Liver (tissue), 9 donors: Measurements from ENCODE around the gene MEIOB. TPM values are rescaled to one million over a fixed set of nuclear protein-coding genes. Genes with fewer than 3 reads are reported as not detected.

Experiments used
- DNase-seq: peaks from one replicate; pipeline ENCODE4 v3.0.0-alpha.2; 2017; ENCODE audit warnings: low spot score
- H3K27ac ChIP-seq, 2 donors: one replicate each; pipeline ENCODE4 v1.7.0; 2013; ENCODE audit warnings: inconsistent platforms in 2 of 2, low read length in 2 of 2, control low read depth in 1 of 2, low read depth in 1 of 2, mild to moderate bottlenecking in 1 of 2
- H3K27me3 ChIP-seq, 4 donors: one replicate each; pipeline versions ENCODE4 v1.6.1 to v1.7.0; 2013; ENCODE audit warnings: low read length in 3 of 4, inconsistent platforms in 1 of 4, mild to moderate bottlenecking in 1 of 4, moderate library complexity in 1 of 4; ENCODE audit not compliant: control insufficient read depth in 4 of 4, insufficient read depth in 4 of 4
- H3K36me3 ChIP-seq, 4 donors: one replicate each; pipeline versions ENCODE4 v1.6.1 to v1.7.0; 2013; ENCODE audit warnings: low read length in 3 of 4, mild to moderate bottlenecking in 3 of 4, low read depth in 1 of 4, moderate library complexity in 1 of 4; ENCODE audit not compliant: control insufficient read depth in 4 of 4, insufficient read depth in 3 of 4
- H3K4me1 ChIP-seq, 4 donors: one replicate each; pipeline versions ENCODE4 v1.6.1 to v1.7.0; 2013; ENCODE audit warnings: low read length in 3 of 4, mild to moderate bottlenecking in 3 of 4, moderate library complexity in 1 of 4; ENCODE audit not compliant: control insufficient read depth in 4 of 4, insufficient read depth in 4 of 4
- H3K4me3 ChIP-seq, 3 donors: one replicate each; pipeline versions ENCODE4 v1.6.1 to v1.7.0; 2013; ENCODE audit warnings: low read length in 3 of 3, control low read depth in 1 of 3, low read depth in 1 of 3, mild to moderate bottlenecking in 1 of 3
- H3K9ac ChIP-seq, 2 donors: one replicate each; pipeline ENCODE4 v1.7.0; 2013; ENCODE audit warnings: low read length in 2 of 2, mild to moderate bottlenecking in 2 of 2, moderate library complexity in 2 of 2, control low read depth in 1 of 2, low read depth in 1 of 2
- H3K9me3 ChIP-seq, 4 donors: one replicate each; pipeline versions ENCODE4 v1.6.1 to v1.7.0; 2013; ENCODE audit warnings: low read length in 3 of 4; ENCODE audit not compliant: control insufficient read depth in 4 of 4
- ATF3 ChIP-seq: IDR thresholded peaks from 2 replicates; pipeline ENCODE4 v1.6.1; 2016; ENCODE audit warnings: antibody characterized with exemption
- EGR1 ChIP-seq, 2 donors: IDR thresholded peaks; 2 replicates each; pipeline ENCODE4 v1.6.1; 2016 to 2018; ENCODE audit warnings: antibody characterized with exemption in 2 of 2, low read depth in 2 of 2
- FOXA1 ChIP-seq: IDR thresholded peaks from 2 replicates; pipeline ENCODE4 v1.6.1; 2016; ENCODE audit warnings: antibody characterized with exemption
- FOXA2 ChIP-seq: IDR thresholded peaks from 2 replicates; pipeline ENCODE4 v1.6.1; 2016; ENCODE audit warnings: antibody characterized with exemption
- GABPA ChIP-seq, 2 donors: IDR thresholded peaks in 1 of 2; conservative IDR thresholded peaks in 1 of 2; 2 replicates each; pipeline ENCODE4 v1.6.1; 2016; ENCODE audit warnings: antibody characterized with exemption in 2 of 2, mild to moderate bottlenecking in 1 of 2, moderate library complexity in 1 of 2
- HNF4A ChIP-seq, 2 donors: conservative IDR thresholded peaks; 2 replicates each; pipeline ENCODE4 v1.6.1; 2016; ENCODE audit warnings: antibody characterized with exemption in 2 of 2, mild to moderate bottlenecking in 2 of 2
- HNF4G ChIP-seq: IDR thresholded peaks from 2 replicates; pipeline ENCODE4 v1.6.1; 2016; ENCODE audit warnings: antibody characterized with exemption
- JUND ChIP-seq, 2 donors: IDR thresholded peaks; 2 replicates each; pipeline ENCODE4 v1.6.1; 2016; ENCODE audit warnings: antibody characterized with exemption in 2 of 2
- MAX ChIP-seq: IDR thresholded peaks from 2 replicates; pipeline ENCODE4 v1.6.1; 2016; ENCODE audit warnings: antibody characterized with exemption
- NR2F2 ChIP-seq: IDR thresholded peaks from 2 replicates; pipeline ENCODE4 v1.6.1; 2016; ENCODE audit warnings: antibody characterized with exemption
- RAD21 ChIP-seq, 2 donors: IDR thresholded peaks; 2 replicates each; pipeline ENCODE4 v1.6.1; 2016; ENCODE audit warnings: antibody characterized with exemption in 2 of 2, mild to moderate bottlenecking in 2 of 2
- REST ChIP-seq: IDR thresholded peaks from 2 replicates; pipeline ENCODE4 v1.6.1; 2016; ENCODE audit warnings: antibody characterized with exemption, mild to moderate bottlenecking
- RXRA ChIP-seq, 2 donors: IDR thresholded peaks; 2 replicates each; pipeline ENCODE4 v1.6.1; 2017 to 2018; ENCODE audit warnings: antibody characterized with exemption in 2 of 2, mild to moderate bottlenecking in 1 of 2
- SP1 ChIP-seq: IDR thresholded peaks from 2 replicates; pipeline ENCODE4 v1.6.1; 2018; ENCODE audit warnings: antibody characterized with exemption, mild to moderate bottlenecking
- TAF1 ChIP-seq: conservative IDR thresholded peaks from 2 replicates; pipeline ENCODE4 v1.6.1; 2016; ENCODE audit warnings: antibody characterized with exemption, mild to moderate bottlenecking
- YY1 ChIP-seq: IDR thresholded peaks from 2 replicates; pipeline ENCODE4 v1.6.1; 2016; ENCODE audit warnings: antibody characterized with exemption, mild to moderate bottlenecking
- WGBS: extraction: QIAGEN DNeasy Blood & Tissue Kit; methylation state at CpG from one replicate; pipeline ENCODE4 v1.1.7; 2013; 5-methylcytosine and 5-hydroxymethylcytosine counted together
- polyA plus RNA-seq, 2 donors: library from polyadenylated mRNA; stranded (reverse) in 1 of 2; unstranded in 1 of 2; fragments of 200-250 nt in 1 of 2; fragments of >200 nt in 1 of 2; fragmentation: Nextera tagmentation in 1 of 2; extraction: Ambion mirVana in 1 of 2; gene quantifications; one replicate each; pipeline versions ENCODE4 v1.2.1 to v1.2.3, GENCODE V29; 2013 to 2015
- total RNA-seq, 2 donors: library from RNA; depleted of rRNA; stranded (reverse); fragments of >200 nt; gene quantifications; one replicate each; pipeline ENCODE4 v1.2.3, GENCODE V29; 2014
- TF ChIP-seq, protein P1 (sequence below): IDR thresholded peaks from 2 replicates; pipeline ENCODE4 v1.6.1; 2016; ENCODE audit warnings: antibody characterized with exemption
- donor health status: healthy.
- donor health status: healthy.
- donor health status: healthy.
- donor health status: healthy.
- donor health status: healthy.

Gene MEIOB
- total and polyA plus RNA-seq, 4 donors = 0.33 to 2.2 TPM; not detected in 2

DNA sequence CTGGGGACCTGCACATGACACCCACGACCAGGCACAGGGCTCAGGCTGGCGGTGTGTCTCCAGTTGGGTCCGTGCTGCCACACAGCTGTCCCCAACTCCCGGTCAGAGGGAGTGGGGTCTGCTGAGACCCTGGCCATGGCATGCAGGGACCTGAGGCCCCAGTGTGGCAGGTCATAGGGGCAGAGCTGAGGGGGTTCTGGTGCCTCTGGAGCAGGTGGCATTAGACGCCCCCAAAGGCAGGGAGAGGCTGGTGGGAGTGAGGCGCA is 85.0 kb downstream of the MEIOB start:
- no peaks in the 10 kb centered on the region for H3K9me3 ChIP-seq
- WGBS = 94% methylated on average over 6 of the region's 6 CpGs
- peaks cover 0 to 34% (median 5%) of the 10 kb centered on the region in 4 donors for H3K36me3 ChIP-seq
- no peaks in the 10 kb centered on the region for H3K27me3 ChIP-seq
- H3K4me1 ChIP-seq = peaks cover 7 to 62% (median 41%) of the 10 kb centered on the region in 4 donors
- no peak overlapping the region for H3K9ac ChIP-seq
- H3K4me3 ChIP-seq = no peak overlapping the region
- H3K27ac ChIP-seq = no peak overlapping the region
- no peak for DNase-seq
- TF ChIP-seq JUND (IDR thresholded peaks at IDR 0.05) (no peak), TAF1 (no peak), RXRA (IDR thresholded peaks at IDR 0.05) (no peak), MAX (no peak), YY1 (no peak), SP1 (no peak), RAD21 (IDR thresholded peaks at IDR 0.05) (no peak), HNF4G (no peak), GABPA (IDR thresholded peaks at IDR 0.05 in 1 of 2, conservative IDR thresholded peaks at IDR 0.05 in 1 of 2) (no peak), ATF3 (no peak), REST (no peak), EGR1 (IDR thresholded peaks at IDR 0.05; ENCODE audit: low read depth in 2 of 2) (no peak), FOXA2 (no peak), HNF4A (conservative IDR thresholded peaks at IDR 0.05) (no peak), NR2F2 (no peak), FOXA1 (no peak)
- TF ChIP-seq, protein P1, sequence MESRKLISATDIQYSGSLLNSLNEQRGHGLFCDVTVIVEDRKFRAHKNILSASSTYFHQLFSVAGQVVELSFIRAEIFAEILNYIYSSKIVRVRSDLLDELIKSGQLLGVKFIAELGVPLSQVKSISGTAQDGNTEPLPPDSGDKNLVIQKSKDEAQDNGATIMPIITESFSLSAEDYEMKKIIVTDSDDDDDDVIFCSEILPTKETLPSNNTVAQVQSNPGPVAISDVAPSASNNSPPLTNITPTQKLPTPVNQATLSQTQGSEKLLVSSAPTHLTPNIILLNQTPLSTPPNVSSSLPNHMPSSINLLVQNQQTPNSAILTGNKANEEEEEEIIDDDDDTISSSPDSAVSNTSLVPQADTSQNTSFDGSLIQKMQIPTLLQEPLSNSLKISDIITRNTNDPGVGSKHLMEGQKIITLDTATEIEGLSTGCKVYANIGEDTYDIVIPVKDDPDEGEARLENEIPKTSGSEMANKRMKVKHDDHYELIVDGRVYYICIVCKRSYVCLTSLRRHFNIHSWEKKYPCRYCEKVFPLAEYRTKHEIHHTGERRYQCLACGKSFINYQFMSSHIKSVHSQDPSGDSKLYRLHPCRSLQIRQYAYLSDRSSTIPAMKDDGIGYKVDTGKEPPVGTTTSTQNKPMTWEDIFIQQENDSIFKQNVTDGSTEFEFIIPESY = no peak

GRCh38 chr16:1786242-1787055 is 85.5 kb downstream of the MEIOB start:
- Histone ChIP-seq H3K27ac (no peak overlapping the region), H3K4me1 (peaks cover 8 to 61% (median 39%) of the 10 kb centered on the region in 4 donors), H3K27me3 (no peaks in the 10 kb centered on the region), H3K36me3 (peaks cover 0 to 34% (median 5%) of the 10 kb centered on the region in 4 donors), H3K4me3 (no peak overlapping the region), H3K9ac (no peak overlapping the region), H3K9me3 (no peaks in the 10 kb centered on the region)
- DNase-seq = no peak
- TF ChIP-seq YY1 (no peak), GABPA (IDR thresholded peaks at IDR 0.05 in 1 of 2, conservative IDR thresholded peaks at IDR 0.05 in 1 of 2) (no peak), RAD21 (IDR thresholded peaks at IDR 0.05) (no peak), MAX (no peak), RXRA (IDR thresholded peaks at IDR 0.05) (no peak), ATF3 (no peak), HNF4A (conservative IDR thresholded peaks at IDR 0.05) (no peak), SP1 (no peak), EGR1 (IDR thresholded peaks at IDR 0.05; ENCODE audit: low read depth in 2 of 2) (no peak), HNF4G (no peak), FOXA2 (no peak), REST (no peak)
- TF ChIP-seq, protein P1 = no peak
- WGBS = 91% methylated on average over 51 of the region's 51 CpGs
